ENCODE results near the gene RFTN1. TPM values are rescaled to one million over a fixed set of nuclear protein-coding genes. Genes with fewer than 3 reads are reported as not detected.

The RFTN1 gene
- polyA plus RNA-seq, 3 donors, result 30.2 to 33.6 (median 31.5) TPM

- DNase-seq (ENCODE audit: low read depth in 3 of 3, low spot score in 2 of 3), result no peak
Observed at GRCh38 chr3:16488637-16489036, 24.9 kb downstream of the RFTN1 start.

- no peak for DNase-seq (ENCODE audit: low read depth in 3 of 3, low spot score in 2 of 3)
Observed at GRCh38 chr3:16487511-16488175, 25.9 kb downstream of the RFTN1 start.

DNA sequence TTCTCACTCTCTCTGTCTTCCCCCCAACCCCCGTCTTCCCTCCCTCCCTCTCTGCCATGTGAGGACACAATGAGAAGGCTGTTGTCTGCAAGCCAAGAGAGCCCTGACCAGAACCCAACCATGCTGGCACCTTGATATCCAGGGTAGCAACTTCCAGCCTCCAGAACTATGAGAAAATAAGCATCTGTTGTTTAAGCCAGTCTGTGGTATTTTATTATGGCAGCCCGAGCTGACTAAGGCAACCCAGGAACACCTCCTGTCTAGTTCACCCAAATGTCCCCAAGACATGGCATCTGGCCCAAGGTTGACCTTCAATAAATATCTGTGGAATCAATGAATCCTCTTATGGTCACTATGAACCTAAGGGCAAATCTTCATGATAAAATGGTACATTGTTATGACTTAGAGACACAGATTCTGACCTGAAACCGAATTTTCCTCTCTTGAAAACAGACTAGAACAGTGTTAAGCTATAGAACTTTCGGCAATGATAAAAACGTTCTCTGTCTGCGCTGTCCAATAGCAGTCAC lies 26.5 kb downstream of the RFTN1 start:
- DNase-seq (ENCODE audit: low read depth in 3 of 3, low spot score in 2 of 3), result no peak

- DNase-seq (ENCODE audit: low read depth in 3 of 3, low spot score in 2 of 3), result no peak
Observed at GRCh38 chr3:16486201-16486600, 27.3 kb downstream of the RFTN1 start.

DNA sequence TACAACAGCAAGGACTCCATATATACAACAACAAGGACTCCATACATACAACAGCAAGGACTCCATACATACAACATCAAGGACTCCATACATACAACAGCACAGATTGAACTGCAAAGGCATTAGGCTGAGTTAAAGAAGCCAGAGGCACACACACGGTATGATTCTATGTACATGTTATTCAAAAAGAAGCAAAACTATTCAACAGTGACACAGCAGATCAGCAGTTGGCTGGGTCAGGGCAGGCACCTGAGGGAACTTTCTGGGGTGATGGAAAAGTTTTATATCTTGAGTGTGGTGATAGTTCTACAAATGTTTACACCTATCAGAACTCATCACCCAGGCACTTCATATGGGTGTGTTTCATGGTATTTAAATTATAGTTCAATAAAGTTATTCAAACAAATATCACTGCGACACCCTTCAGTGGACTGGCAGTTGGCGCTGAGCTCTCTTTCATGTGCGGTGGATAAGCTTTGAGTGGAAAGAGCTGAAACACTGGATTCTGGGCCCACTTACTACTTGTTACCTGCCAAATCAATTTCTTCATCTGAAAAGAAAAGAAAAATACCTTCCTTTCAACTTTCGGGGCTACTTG lies 28.0 kb downstream of the RFTN1 start:
- DNase-seq (ENCODE audit: low read depth in 3 of 3, low spot score in 2 of 3), result no peak

GRCh38 chr3:16484984-16485383 lies 28.5 kb downstream of the RFTN1 start:
- no peak for DNase-seq (ENCODE audit: low read depth in 3 of 3, low spot score in 2 of 3)

GRCh38 chr3:16484216-16484615 lies 29.3 kb downstream of the RFTN1 start:
- peak in 2 of 3 donors; percentile 64 to 69 for DNase-seq (ENCODE audit: low read depth in 3 of 3, low spot score in 2 of 3)

DNA sequence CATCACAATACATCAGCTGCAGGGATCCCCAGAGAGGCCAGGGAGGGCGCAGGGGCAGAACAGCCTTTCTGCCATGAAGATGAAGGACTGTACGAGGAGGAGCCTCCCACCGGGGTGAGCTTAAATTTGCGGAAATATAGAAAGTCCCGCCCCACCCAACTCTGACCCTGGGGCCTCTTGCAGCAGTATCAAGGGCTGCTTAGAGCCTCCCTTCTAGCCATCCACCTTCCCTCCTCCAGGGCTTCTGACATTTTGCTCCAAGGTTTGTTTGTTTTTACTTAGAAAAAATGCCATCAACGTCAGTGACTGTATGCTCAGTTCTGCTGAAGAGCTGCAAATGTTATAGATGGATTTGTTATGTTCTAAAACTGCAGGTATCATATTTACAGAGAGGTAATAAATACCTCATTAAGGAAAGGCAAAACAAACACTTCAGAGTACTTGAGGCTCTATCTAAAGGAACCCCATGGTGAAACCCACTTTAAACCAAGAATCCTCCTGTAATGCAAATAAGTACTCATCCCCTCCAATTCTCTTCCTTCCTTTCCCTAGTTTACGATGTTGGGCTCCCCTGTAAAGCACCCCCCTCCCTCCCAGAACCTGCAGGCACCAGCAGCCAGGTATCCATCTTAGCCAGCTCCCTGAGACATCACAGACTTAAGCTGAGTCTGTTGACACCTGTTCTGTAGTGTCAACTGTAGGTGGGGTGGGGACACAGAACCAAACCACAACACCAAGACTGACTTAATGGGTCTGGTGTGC lies 30.5 kb downstream of the RFTN1 start:
- no peak for DNase-seq (ENCODE audit: low read depth in 3 of 3, low spot score in 2 of 3)

DNA sequence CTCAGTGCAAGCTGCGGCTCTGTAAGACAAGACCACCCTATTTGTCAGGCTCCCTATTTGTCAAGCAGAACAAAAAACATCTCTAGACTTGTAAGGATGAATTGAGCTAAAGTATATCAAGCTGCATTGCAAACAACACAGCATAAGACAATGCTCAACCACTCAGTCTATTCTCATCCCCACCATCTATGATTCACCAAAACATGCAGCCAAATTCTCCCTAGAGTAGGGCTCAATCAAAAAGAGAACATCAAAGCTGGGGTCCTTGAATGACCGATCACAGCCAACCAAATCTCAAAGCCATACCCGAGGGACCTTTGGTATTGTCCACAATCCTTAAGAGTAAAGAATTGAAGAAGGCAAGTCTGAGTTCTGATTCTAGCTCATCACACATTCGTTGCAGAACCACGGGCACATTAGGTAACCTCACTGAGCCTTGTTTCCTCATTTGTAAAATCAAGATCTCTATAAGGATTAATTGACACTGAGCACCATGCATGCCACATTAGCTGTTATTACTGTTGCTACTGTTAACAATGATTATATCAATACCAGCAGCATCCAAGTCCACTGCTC lies 31.2 kb downstream of the RFTN1 start:
- no peak for DNase-seq (ENCODE audit: low read depth in 3 of 3, low spot score in 2 of 3)

GRCh38 chr3:16481546-16481897 lies 32.0 kb downstream of the RFTN1 start:
- DNase-seq (ENCODE audit: low read depth in 3 of 3, low spot score in 2 of 3), result no peak

- DNase-seq (ENCODE audit: low read depth in 3 of 3, low spot score in 2 of 3), result no peak
Observed at GRCh38 chr3:16480861-16481545, 32.5 kb downstream of the RFTN1 start.

GRCh38 chr3:16478516-16478915 lies 35.0 kb downstream of the RFTN1 start:
- no peak for DNase-seq (ENCODE audit: low read depth in 3 of 3, low spot score in 2 of 3)

DNA sequence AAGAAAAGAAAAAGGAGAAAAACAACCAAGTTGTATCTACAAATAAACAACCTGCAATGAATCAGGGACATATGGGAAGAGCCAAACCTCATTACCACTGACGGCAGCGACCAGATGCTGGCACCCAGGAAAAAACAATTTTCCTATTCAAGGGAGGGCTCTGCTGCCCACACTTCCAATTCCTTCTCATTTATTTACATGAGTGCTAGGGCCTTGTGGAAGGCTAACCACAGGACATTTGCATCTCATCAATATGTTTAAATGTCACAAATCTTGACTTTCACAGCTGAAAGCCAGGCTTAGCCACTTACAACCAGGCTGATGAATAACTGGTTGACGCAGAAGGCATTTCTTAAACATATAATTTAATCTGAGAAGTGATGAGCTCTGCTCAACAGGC lies 36.0 kb downstream of the RFTN1 start:
- no peak for DNase-seq (ENCODE audit: low read depth in 3 of 3, low spot score in 2 of 3)

- no peak for DNase-seq (ENCODE audit: low read depth in 3 of 3, low spot score in 2 of 3)
Observed at GRCh38 chr3:16477056-16477455, 36.4 kb downstream of the RFTN1 start.

DNA sequence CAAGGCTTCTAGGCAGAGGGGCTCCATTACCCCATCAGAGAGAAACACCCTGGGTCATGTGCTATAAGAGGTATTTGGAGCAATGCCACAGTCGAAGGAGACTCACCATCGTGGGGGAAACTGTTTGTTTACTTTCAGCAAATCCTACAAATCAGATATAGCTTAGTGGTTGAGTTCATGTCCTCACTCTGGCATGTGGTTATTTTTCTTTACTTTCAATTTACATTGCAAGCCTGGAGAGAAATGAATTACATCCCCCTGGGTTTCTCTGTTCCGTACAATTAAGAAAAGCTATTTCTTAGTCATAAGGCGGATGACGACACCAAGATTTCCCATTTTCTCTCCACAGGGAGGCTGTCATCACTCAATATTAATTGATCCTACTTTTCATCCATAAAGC lies 36.9 kb downstream of the RFTN1 start:
- no peak for DNase-seq (ENCODE audit: low read depth in 3 of 3, low spot score in 2 of 3)

DNA sequence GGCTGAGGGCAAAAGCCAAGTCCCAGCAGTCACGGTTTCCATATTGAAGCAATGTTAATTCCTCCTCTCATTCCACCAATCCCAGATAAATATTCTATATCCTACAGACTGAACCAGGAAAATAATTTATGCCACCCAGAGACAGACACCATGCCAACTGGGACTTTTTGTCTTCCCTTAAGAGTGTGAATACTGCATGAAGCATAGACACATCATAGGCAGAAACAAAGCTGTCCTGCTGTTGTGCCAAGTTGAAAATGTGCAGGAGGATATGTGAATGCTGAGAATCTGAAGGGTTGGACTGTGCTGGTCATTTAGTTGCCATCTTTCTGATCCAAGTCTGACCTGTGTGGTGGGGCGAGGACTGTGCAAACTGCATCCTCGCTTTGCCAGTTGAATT lies 37.7 kb downstream of the RFTN1 start:
- DNase-seq (ENCODE audit: low read depth in 3 of 3, low spot score in 2 of 3), result no peak

DNA sequence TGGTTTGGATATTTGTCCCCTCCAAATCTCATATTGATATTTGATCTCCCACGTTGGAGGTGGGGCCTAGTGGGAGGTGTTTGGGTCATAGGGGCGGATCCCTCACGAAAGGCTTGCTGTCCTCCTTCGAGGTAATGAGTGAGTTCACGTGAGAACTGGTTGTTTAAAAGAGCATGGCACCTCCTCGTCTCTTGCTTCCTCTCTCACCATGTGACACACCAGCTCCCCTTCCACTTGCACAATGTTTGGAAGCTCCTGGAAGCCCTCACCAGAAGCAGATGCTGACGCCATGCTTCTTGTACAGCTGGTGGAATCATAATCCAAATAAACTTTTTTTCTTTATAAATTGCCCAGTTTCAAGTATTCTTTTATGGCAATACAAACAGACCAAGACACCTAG lies 38.6 kb downstream of the RFTN1 start:
- no peak for DNase-seq (ENCODE audit: low read depth in 3 of 3, low spot score in 2 of 3)

DNA sequence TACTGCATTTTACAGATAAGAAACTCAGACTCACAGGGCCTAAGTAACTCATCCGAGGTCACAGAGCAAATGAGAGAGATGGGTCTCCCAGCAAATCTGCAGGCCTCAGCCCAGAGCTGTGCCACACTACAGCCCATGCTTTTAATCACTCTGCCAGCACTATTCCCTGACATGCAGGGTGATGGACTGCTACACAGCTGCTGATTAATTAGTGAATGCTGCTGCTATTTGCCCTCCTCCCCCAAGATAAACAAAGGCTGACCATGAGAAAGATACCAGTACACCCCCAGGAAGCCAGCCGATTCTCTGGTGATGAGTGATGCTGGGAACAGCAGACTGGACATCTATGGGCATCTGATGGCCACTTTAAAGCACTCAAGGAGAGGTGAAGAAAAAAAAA lies 39.3 kb downstream of the RFTN1 start:
- DNase-seq (ENCODE audit: low read depth in 3 of 3, low spot score in 2 of 3), result no peak

DNA sequence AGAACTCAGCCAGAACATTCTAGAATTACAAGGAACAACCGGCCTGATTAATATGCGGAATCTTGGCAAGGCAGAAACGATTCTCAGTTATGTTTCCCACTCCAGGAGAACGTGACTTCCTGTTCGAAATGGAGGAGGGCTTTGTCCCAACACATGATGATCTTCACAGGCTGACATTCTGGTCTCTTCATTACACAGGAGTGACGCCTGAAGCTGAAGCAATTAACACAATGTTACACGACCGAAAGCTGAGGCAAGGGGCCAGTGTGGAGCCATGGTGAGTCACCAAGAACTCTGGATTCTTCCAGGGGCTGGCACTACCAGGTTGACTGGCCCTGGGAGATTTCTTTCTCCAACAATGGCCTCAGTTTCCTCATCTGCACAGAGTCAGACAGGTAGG lies 40.9 kb downstream of the RFTN1 start:
- DNase-seq (ENCODE audit: low read depth in 3 of 3, low spot score in 2 of 3), result no peak

DNA sequence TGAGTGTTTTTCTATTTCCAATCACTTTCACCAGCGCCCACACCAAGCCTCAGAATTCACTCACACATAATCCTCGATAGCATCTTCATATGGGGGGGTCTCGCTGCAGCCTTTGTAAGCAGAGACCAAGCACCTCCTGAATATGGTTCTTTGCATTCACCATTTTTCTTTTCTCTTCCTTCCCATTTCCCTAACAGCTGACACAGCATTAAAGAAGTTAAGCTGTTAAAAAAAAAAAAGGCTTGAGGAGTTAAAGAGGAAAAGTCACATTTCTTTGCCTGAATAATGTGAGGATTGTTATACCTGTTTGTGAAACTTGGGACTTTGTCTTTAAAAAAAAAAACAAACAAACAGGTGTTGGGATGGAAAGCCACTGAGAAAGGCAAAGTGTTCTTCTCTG lies 41.6 kb downstream of the RFTN1 start:
- DNase-seq (ENCODE audit: low read depth in 3 of 3, low spot score in 2 of 3), result no peak

GRCh38 chr3:16470590-16470989 lies 42.9 kb downstream of the RFTN1 start:
- DNase-seq (ENCODE audit: low read depth in 3 of 3, low spot score in 2 of 3), result no peak
